T-helper 2 cell treated with Interferon-gamma antibody and Interleukin-4, amounts not matched to agents 100 ng/mL and 5 ng/mL, for 36 hours (primary cell): ENCODE results near the gene CEP63. TPM values are rescaled to one million over a fixed set of nuclear protein-coding genes. Genes with fewer than 3 reads are reported as not detected.

Experiments used
- intact Hi-C: fragments of 100-400 bp; cut with micrococcal nuclease; formaldehyde crosslinking; loops from one replicate; pipeline ENCODE4 v1.15.1; 2023
- total RNA-seq: library from RNA; stranded (reverse); gene quantifications from 2 replicates; pipeline ENCODE4 v1.2.3, GENCODE V29; 2022

The CEP63 gene
- total RNA-seq: 21.9 and 27.0 TPM in 2 replicates

- intact Hi-C loops: loop anchor here (1.0 to 5.0 kb wide), 5 partner anchors 235 to 1044 kb away; partner anchors contain the start of genes RYK and SRPRB
Observed at GRCh38 chr3:134485718-134486576, at the start of gene CEP63, which contains the start of gene ANAPC13. CEP63 (plus strand) TSS chr3:134486057; CDS start chr3:134495321, 9,264 bp downstream. ANAPC13 (minus strand) TSS chr3:134485985; CDS start chr3:134482904, 3,081 bp downstream.

- intact Hi-C loops: no loop called here
Observed at GRCh38 chr3:134437211-134437752, 48.6 kb upstream of the CEP63 start.

GRCh38 chr3:134441321-134441720, 44.5 kb upstream of the CEP63 start:
- intact Hi-C loops: no loop called here

DNA sequence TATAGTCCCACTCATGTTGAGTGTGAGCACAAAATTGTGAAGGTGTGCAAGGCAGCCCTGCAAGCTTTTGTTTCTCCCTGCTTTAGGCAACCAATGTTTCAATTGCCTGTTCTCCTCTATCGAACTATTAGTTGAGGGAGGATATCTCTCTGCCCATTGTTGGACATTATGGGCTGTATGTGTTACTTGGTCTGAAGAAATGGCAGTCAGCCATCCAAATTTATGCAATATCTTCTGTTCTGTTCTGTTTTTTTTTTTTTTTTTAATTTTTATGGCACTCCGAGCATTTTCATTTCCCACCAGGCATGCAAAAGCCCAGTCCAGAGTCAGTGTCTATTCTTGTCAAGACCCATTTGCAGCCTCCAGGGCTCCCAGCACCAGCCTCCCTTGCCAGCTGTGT, 44.0 kb upstream of the CEP63 start:
- intact Hi-C loops: no loop called here

DNA sequence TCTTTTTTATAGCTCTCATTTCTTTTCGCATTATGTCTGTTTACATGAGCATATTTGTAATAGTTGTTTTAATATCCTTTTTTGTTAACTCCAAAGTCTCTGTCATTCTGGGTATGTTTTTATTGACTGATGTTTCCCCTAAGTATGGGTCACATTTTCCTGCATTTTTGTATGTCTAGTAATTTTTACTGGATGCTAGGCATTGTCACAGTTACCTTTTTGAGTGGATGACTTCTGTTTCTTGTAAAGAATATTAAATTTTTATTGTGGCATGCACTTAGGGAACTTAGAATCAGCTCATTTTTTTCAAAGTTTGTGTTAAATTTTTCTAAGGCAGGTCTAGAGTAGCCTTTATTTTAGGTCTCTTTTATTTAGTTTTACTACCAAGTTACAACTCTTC, 40.8 kb upstream of the CEP63 start:
- intact Hi-C loops: no loop called here

DNA sequence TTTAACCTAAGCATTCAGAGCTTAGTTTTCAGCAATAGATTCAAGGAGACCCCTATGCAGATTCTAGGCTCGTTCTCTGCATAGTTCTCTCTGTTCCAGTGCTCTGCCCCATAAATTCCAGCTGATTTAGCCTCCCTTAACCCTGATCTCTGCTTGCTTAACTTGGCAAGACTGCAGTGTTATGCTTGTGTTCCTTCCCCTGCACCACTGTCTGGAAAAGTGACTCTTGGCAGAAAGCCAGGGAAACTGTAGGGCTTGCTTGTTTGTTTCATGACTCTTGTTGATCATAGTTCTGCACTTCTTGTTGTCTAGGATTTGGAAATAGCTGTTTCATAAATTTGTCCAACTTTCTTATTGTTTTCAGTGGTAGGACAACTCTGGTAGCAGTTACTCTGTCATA, 40.2 kb upstream of the CEP63 start:
- intact Hi-C loops: no loop called here

DNA sequence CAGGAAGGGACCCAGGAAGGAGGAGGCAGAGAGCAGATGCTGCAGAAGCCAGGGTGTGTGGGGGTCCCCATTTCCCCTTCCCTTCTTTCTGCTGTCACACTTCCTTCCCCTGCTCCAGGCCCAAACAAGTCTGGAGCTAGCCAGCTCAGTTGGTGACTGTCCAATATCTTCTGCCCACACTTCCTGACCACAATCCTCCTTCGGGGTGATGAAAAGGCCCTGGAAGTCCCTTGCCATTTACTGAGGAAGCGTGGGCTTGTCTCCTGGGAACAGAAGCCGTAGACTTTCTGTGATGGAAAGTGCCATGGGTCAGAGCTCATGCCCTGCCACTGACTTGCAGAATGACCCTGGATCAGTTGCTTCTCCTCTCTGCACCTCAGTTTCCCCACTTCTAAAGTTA, 39.1 kb upstream of the CEP63 start:
- intact Hi-C loops: no loop called here

- intact Hi-C loops: no loop called here
Observed at GRCh38 chr3:134447351-134447750, 38.5 kb upstream of the CEP63 start.

- intact Hi-C loops: no loop called here
Observed at GRCh38 chr3:134448664-134449063, 37.2 kb upstream of the CEP63 start.

GRCh38 chr3:134449277-134449676, 36.6 kb upstream of the CEP63 start:
- intact Hi-C loops: no loop called here

DNA sequence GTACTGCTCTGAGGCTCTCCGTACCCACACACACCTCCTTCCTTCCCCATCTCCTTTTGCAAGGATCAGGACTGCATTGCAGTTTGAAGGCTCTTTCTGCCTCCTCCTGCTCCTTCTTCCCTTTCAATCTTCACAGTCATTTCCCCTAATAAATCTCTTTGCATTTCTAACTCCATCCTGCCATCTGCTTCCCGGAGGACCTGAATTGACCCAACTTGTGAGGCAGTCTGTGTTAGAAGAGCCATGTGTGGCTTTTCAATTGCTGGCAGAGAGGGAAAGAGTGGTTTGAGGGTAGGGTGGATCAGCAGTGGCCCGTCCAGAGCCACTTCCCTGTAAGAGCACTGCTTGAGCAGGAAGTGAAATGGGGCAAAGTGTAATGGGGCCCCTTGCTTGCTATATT, 35.9 kb upstream of the CEP63 start:
- intact Hi-C loops: no loop called here

- intact Hi-C loops: no loop called here
Observed at GRCh38 chr3:134453631-134454030, 32.2 kb upstream of the CEP63 start.

DNA sequence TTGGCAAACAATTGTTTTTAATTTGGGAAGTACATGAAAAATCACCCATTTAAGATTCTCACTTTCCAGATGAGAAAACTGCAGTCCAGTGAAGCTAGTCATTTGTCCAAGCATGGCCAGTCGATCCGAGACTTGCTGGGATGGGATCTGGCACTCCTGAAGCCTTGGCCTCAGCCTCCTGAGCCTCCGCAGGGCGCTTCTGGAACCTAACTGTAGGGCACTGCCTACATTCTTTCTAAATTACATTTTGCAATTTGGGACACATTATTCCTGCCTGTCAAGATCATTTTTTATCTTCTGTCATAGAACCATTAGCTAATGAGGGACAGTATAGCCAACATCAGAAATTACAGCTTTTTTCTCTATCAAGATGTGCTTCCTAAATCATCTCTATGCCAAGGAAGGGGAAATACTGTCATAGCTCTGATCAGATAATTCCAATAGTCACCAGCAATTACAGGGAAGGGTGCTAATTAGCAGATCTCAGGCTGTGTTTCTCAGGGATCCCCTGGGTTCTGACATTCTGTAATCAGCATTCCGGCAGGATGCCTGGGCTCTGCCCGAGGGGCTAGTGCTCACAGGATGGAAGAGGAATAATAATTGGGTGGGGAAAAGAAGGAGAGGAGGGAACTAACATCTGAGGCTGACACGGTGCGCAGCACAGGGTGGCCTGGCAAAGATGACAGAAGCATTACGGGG, 28.3 kb upstream of the CEP63 start:
- intact Hi-C loops: no loop called here

DNA sequence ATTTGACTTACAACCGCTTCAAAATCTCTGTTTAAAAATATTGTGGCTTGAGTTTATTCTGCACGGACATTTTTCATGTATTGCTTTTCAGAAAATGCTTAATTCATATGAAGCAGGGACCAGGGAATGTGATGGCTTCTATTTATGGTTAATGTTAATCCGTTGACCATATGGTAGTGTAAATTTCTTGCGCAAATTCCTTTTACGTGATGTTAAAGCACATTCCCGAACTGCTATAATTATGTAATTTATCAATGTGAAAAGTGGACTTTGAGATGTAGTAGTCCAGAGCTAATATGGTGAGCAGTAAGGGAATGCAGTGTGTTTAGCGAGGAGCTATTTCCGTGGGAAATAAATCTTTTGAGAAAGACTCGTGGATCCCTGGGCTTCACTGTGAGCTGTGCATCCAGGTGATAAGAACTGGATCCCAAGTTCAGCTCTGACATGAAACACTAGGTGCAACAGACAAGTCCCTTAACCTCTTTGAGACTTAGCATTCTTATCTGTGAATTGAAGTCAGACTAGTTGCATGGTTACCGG, 27.4 kb upstream of the CEP63 start:
- intact Hi-C loops: no loop called here

DNA sequence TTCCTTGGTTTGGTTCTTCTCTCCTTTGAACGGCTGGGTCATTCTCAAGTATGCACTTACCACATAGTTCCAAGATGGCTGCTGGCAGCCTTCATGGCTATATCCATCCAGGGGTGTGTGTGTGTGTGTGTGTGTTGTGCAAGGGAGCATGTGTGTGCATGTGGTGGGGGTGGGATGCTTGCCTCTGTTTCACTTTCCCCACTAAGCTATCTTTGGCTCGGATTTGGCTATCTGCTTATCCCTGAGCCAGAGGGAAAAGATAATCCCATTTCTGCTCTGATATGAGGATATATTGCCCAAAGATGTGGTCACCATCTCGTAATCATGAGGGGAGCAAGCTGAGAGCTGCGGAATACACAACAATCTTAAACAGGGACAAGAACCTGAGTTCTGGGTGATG, 26.3 kb upstream of the CEP63 start:
- intact Hi-C loops: no loop called here

- intact Hi-C loops: no loop called here
Observed at GRCh38 chr3:134460965-134461364, 24.9 kb upstream of the CEP63 start.

- intact Hi-C loops: no loop called here
Observed at GRCh38 chr3:134462331-134462941, 23.4 kb upstream of the CEP63 start.

DNA sequence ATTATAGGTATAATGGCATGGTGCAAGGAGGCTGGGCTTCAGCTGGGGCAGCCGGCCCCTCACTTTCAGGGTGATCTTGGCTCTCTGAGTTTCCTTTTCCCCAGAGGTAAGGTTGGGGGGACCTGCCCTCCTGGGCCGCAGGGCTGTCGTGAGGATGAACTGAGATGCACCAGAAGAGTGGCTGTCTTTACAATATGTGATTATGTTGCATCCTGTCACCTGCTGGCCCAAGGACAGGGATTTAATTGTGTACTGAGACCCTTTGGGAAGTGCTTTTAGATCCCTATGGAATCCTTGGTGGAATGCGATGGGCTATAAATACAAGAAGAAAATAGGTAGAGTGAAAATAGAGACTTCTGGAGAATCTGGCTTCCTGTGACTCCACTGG, 22.2 kb upstream of the CEP63 start:
- intact Hi-C loops: no loop called here

GRCh38 chr3:134464064-134464688, 21.7 kb upstream of the CEP63 start:
- intact Hi-C loops: no loop called here

- intact Hi-C loops: no loop called here
Observed at GRCh38 chr3:134464689-134465365, 21.0 kb upstream of the CEP63 start.
